HuH-7.5 (cell line): ENCODE measurements around the gene KCTD13.
"Not testable (repeated sequence)": the region's sequence is repeated elsewhere in the genome, so short reads cannot be mapped to it uniquely, and the experiment has no call there.

Experiments
- DNase-seq: peaks from one replicate; pipeline ENCODE4 v3.0.0; 2011; ENCODE audit warnings: low spot score

The KCTD13 gene

DNA sequence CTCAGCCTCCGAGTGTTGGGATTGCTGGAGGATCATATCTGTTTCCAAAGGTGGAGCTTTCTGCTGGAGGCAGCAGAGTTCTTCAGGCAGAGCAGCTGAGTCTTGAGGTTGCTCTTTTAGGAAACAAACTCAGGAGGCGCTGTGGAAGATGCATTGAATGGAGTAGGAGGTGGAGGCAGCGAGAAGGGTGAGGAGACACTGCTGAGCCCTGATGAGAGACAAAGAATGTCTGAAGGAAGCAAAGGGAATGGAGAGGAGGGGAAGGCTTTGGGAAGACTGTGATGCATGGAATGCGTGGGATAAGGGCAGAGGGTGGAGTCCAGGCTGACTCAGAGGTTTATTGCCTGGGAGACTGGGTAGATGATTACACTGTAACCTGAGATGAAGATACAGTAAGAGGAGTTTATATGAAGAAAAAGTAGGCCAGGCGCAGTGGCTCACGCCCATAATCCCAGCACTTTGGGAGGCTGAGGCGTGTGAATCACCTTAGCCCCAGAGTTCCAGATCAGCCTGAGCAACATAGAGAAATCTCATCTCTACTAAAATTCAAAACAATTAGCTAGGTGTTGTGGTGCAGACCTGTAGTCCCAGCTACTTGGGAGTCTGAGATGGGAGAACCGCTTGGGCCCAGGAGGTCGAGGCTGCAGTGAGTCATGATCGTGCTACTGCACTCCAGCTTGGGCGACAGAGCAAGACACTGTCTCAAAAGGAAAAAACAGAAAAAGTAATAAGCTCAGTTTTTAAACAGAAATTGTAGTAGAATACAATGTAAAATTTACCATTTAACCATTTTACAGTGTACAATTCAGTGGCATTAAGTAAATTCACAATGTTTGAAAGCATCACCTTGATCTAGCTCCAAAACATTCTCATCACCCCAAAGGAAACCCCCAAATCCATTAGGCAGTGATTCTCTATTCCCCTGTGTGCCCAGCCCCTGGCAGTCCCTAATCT, 18.1 kb upstream of the KCTD13 start:
- peak; percentile 58 for DNase-seq

DNA sequence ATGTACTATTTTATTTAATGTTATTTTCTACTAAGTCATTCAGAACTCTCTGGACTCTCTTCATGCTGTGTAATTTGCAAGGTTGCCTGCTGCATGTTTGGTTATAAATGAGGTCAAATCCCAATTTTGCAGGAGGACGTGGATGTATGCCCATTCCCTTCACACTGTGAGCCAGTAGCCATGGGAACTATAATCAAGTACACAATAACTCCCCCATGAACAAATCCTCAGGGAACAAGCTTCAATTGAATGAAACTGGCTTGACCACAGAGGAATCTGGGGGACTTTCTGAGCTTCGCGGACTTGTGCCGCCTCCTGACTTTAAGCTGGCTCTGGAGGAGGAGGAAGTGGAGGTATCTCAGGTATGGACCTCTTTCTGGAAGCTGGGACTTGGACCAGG, 14.6 kb upstream of the KCTD13 start:
- DNase-seq: no peak

DNA sequence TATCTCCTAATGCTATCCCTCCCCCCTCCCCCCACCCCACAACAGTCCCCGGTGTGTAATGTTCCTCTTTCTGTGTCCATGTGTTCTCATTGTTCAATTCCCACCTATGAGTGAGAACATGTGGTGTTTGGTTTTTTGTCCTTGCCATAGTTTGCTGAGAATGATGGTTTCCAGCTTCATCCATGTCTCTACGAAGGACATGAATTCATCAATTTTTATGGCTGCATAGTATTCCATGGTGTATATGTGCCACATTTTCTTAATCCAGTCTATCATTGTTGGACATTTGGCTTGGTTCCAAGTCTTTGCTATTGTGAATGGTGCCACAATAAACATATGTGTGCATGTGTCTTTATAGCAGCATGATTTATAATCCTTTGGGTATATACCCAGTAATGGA, 5.7 kb upstream of the KCTD13 start:
- not testable (repeated sequence) for DNase-seq

DNA sequence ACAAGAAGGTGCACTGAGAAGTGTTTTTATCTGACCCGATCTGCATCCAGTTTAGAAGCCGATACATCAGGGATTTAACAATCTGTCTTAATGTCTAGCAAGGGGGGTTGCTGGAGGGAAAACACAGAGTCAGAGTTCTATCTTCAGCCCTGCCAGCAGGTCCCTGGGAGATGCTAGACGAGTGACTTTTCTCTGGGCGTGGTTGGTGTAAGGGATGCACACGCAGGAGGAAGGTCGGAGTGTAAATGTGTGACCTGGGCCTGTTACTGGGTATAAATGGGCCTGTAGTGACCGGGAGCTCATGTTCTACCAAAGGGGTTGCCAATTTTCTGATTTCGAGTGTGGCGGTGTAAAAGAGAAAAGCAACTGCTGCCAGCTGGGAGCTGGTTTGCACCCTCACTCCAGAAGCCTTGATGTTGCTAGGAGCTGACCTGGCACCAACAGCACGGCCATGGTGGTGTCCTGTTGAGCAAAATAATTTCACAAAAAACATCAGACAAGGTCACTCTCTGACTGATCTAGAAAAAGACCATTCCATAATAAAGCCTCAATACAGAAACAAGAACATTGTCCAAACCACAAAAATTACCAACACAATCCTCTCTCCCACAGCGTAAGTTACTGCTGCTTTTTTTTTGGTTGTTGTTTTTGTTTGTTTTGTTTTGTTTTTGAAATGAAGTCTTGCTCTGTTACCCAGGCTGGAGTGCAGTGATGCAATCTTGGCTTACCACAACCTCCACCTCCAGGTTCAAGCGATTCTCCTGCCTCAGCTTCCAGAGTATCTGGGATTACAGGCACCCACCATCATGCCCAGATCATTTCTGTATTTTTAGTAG, 1.3 kb upstream of the KCTD13 start:
- no peak for DNase-seq

DNA sequence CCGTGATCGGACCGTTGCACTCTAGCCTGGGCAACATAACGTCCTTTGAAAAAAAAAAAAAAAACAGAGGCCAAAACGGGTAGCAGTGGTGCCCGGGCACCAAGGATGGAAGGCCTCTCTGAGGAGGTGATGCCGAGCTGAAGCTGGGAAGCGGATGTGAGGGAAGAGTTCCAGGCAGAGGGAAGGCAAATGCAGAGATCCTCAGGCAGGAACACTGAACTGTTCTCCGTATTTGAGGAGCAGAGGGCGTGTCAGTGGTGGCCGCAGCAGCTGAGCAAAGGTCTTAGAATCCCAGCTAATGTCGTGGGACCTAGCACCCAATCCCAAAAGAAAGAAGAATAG, 656 bp upstream of the KCTD13 start:
- no peak for DNase-seq

DNA sequence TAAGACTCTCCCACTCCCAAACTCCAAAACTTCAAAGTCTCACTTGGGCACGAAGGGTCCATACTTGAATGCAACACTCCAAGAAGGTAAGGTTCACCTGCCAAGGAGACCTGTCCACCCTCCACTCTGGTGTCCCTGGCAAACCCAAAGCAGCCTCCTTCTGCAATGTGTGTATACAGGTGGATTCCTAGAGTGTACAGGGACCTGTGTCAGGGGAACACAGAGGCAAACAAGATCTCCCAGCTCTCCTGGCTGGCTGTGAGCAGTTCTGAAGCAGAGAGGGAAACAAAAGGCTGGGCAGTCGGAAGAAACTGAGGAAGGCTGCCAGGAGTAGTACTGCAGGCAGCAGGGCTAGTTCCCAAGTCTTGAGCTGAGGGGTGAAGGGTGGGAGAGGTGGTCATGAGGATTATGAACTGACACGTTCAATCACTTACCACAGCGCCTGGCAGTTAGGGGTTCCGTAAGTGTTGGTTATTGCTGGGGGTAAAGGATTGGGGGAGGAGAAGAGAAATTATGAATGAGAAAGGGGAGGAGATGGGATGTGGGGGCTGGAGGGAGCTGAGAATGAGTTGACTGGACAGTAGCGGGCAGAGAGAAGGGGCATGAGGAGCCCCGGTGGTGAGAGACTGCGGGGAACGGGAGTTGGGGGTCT, 795 bp downstream of the KCTD13 start:
- no peak for DNase-seq

DNA sequence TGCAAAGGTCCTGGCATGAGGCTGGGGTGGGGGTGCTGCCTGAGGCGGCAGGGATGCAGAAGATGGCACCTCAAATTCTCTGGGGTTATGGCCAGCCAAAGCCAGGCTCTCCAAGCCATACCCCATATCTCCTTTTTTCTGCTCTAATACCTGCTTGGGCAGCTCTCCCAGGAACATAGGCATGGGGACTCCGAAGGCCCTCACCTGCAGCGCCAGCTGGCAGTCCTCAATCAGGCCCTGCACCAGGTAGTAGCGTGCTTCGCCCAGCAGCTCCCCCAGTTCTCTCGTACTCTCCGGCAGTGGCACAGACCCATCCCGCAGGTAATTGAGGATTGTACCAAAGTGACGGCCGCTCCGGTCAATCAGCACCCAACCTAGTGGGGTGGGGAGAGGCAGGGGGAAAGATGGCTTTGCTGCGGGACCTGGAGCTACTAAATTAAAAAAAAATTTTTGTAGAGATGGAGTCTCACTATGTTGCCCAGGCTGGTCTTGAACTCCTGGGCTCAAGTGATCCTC, 3.0 kb downstream of the KCTD13 start:
- no peak for DNase-seq

DNA sequence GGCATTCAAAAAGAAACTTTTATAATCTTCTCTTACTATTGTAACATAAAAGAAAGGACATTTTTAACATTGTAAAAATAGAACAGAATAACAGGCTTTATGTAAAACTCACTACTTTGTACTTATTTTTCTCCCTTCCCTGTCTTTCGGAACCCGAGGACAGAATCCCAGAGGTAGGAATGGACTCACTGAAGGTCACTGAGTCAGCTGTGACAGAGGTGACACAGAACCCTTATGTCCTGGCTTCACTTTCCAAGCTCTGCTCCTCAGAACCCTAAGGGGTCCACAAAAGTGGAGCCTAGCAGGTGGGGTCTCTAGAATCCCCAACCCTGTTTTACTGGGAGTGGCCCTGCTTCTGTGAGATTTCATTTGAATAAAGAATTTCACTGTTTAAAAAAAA, 3.7 kb downstream of the KCTD13 start:
- no peak for DNase-seq

DNA sequence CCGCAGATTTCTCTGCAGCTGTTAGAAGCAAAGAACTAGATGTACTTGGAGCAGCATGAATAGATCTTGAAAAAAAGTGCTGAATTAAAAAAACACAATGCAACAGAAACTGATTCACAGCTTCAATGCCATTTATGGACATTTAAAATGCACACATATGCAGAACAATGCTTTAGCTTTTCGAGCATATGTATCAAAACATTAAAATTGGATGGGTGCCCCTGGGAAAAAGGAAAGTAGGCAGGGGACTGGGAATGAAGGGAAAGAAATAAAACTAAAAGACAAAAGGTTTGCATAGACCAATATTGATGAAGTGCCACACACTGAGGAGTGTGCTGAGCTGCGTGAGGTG, 5.0 kb downstream of the KCTD13 start:
- DNase-seq: no peak

DNA sequence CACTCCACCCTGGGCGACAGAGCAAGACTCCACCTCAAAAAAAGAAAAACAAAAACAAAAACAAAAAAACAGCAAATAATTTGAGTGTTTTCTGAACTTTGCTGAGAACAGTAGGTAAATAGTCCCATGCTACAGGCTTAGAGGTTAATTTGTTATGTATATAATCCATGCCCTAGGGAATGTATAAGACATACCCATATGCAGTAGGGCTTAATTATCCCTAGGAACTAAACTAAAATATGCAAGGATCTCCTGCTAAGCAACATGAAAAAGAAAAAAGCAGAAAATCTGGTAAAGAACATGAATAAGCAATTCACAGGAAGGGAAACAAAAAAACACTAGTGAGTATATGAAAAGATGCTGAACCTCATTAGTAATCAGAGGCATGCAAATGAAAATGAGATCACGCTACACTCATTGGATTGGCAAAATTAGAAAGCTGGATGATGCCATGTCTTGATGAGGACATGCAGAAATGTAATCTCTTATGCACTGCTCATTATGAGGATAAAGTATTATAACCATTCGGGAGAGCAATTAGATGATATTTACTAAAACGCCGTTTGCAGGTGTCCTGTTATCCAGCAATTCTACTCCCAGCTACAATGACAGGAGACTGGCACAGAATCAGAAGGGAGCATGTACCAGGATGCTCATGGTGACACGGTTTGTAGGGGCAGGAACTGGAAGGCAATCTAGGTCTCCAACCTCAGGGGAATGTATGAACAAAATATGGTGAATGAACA, 5.6 kb downstream of the KCTD13 start:
- no peak for DNase-seq

DNA sequence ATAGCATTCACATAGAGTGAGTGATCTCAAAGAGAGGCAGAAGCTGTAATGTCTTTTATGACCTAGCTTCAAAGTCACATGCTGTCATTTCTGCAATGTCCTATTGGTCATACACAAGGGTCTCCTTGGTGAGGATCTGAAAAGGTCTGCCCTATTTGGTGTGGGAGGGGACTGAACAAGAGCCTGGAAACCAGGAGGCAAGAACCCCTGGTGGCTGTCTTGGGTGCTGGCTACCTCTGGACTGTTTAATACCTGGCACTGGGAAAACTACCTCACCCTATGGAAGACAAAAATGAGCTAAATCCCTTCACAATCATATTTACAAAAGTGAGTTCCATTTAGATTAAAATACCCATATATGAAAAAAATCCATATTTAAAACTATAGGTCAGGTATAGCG, 9.0 kb downstream of the KCTD13 start:
- no peak for DNase-seq

DNA sequence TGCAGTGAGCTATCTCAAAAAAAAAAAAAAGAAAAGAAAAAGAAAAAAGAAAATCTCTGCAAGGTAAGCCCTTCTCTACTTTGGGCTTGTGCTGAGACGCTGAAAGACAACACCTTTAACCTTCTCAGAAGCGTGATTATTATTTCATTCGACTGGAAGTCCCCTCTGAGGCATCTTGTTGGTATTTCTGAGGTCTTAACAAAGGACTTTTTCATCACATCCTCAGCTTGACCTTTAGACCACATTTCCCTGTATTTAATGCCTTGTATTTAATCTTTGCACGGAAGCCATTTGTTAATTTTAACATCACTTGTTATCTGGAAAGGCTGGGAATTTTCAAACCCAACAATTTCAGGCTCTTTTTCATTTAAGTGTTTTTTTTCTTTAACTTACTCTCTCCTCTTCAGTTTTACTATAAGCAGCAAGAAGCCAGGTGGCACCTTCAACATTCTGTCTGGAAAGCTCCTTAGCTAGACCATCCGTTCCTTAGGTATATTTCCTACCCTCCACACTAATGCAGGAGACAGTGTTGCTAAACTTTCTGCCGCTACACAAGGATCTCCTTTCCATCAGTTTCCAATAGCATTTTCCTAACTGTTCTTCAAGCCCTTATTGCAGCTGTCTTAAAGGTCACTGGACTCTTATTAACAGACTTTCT, 10.3 kb downstream of the KCTD13 start:
- DNase-seq: no peak

DNA sequence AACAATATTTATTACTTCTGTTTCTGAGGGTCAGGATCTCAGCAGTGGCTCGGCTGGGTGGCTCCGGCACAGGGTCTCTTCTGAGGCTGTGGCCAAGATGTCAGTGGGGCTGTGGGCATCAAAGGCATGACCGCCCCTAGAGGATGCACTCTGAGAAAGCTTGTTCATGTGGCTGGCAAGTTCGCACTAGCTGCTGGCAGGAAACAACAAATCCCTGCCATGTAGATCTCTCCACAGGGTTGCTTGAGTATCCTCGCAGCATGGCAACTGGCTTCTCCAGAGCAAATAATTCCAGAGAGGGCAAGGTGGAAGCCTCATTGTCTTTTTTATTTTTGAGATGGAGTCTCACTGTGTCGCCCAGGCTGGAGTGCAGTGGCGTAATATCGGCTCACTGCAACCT, 12.5 kb downstream of the KCTD13 start:
- no peak for DNase-seq

DNA sequence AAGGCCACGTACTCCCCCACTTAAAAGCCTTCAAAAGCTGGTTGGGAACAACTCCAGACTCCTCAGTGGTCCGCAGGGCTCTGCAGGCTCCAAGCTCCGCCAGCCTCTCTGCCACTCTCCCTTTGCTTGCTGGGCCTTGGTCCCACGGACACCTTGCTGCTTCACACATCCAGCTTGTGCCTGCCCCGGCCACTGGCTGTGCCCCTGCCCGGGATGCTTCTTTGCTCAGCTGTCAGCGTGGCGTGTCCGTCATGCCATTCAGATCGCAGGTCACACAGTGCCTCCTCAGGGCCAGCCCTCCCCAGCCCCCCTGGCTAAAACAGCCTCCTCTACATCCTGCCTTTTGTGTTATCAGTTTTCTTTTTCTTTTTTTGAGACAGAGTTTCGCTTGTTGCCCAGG, 13.9 kb downstream of the KCTD13 start:
- no peak for DNase-seq

DNA sequence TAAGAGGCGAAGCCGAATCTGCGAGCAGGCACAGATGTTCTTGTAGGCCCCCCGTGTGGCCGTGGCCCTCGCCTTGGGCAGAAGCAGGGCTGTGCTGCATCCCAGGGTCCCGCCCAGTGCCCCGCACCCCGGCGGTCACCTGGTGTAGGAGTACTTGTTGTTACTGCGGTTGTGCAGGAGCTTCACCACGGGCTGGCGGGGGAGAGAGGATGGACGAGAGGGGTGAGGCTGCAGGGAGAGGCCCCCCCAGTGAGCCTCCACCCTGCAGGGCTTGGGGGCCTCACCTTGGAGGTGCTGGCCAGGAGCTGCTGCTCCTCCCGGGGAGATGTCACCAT, 14.4 kb downstream of the KCTD13 start:
- no peak for DNase-seq

DNA sequence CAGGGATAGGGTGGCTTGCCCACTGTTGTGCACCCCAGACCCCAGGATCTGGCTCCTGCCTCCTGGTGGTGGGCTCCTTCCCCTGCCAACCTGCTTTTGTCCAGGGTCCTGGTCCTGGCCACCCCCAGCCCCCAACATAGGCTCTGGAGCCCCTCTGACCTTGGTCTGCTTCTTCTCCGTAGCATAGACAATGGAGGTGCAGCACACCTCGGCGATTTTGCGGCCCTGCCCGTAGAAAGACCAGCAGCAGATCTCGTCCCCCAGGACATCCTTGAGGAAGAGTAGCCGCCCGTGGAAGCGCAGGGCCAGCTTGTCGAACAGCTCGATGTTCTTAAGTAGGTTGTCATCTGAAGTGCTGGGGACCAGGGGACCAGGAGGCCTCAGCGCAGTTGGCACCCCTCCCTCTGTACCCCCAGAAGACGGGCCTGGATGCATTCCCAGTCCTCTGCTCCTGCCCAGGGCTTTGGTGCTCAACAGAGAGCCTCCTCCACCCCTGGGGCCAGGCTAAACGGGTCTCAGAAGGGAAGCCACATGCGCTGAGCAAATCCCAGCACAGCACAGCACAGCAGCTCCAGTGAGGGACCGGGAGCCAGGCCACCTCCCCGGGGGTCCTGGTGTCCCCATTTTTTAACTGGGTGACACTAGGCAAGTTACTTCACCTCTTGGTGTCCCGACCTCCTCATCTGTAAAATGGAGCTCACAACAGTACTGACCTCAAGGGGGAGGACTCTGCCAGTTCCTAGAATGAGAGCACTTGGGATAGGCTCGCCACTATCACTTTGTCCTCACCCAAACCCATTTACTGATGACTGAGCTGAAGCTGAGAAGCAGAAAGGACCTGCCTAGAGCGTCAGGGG, 15.0 kb downstream of the KCTD13 start:
- no peak for DNase-seq

DNA sequence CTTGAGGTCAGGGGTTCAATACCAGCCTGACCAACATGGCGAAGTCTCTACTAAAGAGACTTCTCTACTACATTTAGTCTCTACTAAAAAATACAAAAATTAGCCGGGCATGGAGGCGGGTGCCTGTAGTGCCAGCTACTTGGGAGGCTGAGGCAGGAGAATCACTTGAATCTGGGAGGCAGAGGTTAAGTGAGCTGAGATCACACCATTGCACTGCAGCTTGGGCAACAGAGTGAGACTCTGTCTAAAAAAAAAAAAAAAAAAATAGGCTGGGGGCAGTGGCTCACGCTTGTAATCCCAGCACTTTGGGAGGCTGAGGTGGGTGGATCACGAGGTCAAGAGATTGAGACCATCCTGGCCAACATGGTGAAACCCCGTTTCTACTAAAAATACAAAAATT, 16.2 kb downstream of the KCTD13 start:
- DNase-seq: not testable (repeated sequence)

DNA sequence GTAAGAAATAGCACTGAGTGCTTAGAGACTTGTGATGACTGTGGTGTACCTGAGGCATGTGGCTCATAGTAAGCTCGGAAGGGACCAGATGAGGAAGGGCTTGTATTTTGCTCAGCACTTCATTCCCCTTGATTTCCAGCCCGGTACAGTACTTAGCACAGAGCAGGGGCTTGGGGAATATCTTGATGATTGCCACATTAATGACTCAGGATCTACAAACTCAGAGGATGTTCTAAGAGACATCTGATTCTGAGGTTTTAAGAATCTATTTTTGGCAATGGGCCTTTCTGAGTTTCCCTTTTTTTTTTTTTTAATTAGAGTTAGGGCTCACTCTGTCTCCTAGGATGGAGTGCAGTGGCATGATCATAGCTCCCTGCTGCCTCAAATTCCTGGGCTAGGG, 16.6 kb downstream of the KCTD13 start:
- no peak for DNase-seq

DNA sequence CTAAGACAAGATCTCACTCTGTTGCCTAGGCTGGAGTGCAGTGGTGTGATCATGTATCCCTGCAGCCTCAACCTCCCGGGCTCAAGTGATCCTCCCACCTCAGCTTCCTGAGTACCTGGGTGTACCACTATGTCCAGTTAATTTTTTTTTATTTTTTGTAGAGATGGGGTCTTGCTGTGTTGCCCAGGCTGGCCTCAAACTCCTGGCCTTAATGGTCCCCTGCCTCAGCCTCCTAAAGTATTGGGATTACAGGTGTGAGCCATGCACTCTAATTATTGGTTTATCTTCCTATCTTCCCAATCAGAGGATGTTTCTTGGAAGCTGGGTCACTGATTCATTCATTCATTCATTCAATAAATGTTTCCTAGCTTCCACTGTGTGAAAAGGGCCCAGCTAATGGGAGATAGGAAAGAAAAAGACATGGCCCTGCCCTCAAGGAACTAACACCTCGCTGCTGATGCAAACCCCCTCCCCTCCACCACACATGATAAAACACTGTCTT, 17.3 kb downstream of the KCTD13 start:
- DNase-seq: no peak

DNA sequence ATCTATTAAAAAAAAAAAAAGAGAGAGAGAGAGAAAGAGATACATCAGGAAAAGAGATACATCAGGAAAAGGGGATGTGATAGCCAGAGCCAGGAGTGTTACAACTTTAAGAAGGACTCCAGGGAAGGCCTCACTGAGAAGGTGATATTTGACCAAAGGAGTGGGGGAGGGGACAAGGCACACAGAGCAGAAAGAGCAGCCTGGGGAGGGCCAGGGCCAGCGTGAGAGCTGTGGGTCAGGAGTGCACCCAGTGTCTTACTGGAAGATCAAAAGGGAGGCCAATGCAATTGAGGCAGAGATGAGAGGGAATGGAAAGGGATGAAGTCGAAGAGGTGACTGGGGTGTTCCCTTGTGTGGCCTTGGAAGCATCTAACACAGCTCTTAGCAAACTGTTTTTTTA, 18.1 kb downstream of the KCTD13 start:
- DNase-seq: no peak
